Caco-2 (cell line): Measurements from ENCODE around the gene POLR2H. TPM values are rescaled to one million over a fixed set of nuclear protein-coding genes. Genes with fewer than 3 reads are reported as not detected.

Experiments
- BruUV-seq: library from RNA; stranded (reverse); fragments of 400-500 nt; replicated peaks from 2 replicates; lab custom pipeline; 2021; lab: Mats Ljungman, UMichigan
- CTCF ChIA-PET: fragments of 300-600 bp; sonication (Branson Sonifier 250); formaldehyde crosslinking; loops from one replicate; lab custom pipeline; 2022; ENCODE audit warnings: antibody characterized with exemption; lab: Charles Lee
- POLR2A ChIA-PET: fragments of 300-600 bp; sonication (Branson Sonifier 250); formaldehyde crosslinking; loops from one replicate; lab custom pipeline; 2022; ENCODE audit warnings: antibody characterized with exemption; lab: Charles Lee
- DNase-seq, 2 experiments: peaks; one replicate each; pipeline versions ENCODE4 v3.0.0 to v3.0.0-alpha.2; 2020 to 2022
- H3K27me3 ChIP-seq: replicated peaks from 2 replicates; pipeline ENCODE4 v1.6.0; 2011; ENCODE audit warnings: low read length; ENCODE audit not compliant: control insufficient read depth, insufficient read depth
- H3K36me3 ChIP-seq: 2 replicates; pipeline ENCODE4 v1.5.1; 2011; ENCODE audit warnings: low read length; ENCODE audit not compliant: control insufficient read depth, insufficient read depth
- H3K4me1 ChIP-seq: fragments of 250-450 bp; sonication (Bioruptor Pico); 2 replicates; pipeline ENCODE4 v1.5.1; 2020; ENCODE audit warnings: mild to moderate bottlenecking
- H3K4me3 ChIP-seq: 2 replicates; pipeline ENCODE4 v1.5.1; 2011; ENCODE audit warnings: low read depth, mild to moderate bottlenecking, control low read depth, low read length
- H3K9me3 ChIP-seq: fragments of 250-450 bp; sonication (Bioruptor Pico); 2 replicates; pipeline ENCODE4 v1.5.1; 2020; ENCODE audit warnings: mild to moderate bottlenecking, moderate library complexity
- H3K27ac Mint-ChIP-seq: one replicate; pipeline ENCODE4 v1.8.0; 2022; ENCODE audit warnings: mixed read lengths; ENCODE audit not compliant: unreplicated experiment
- H3K27me3 Mint-ChIP-seq: one replicate; pipeline ENCODE4 v1.8.0; 2022; ENCODE audit warnings: mixed read lengths; ENCODE audit not compliant: insufficient read depth, unreplicated experiment
- H3K36me3 Mint-ChIP-seq: one replicate; pipeline ENCODE4 v1.8.0; 2022; ENCODE audit warnings: mild to moderate bottlenecking, mixed read lengths; ENCODE audit not compliant: insufficient read depth, unreplicated experiment
- H3K4me1 Mint-ChIP-seq: one replicate; pipeline ENCODE4 v1.8.0; 2022; ENCODE audit warnings: low read depth, mixed read lengths; ENCODE audit not compliant: unreplicated experiment
- H3K4me3 Mint-ChIP-seq: one replicate; pipeline ENCODE4 v1.8.0; 2022; ENCODE audit warnings: mild to moderate bottlenecking, moderate library complexity, mixed read lengths; ENCODE audit not compliant: unreplicated experiment
- H3K9me3 Mint-ChIP-seq: one replicate; pipeline ENCODE4 v1.8.0; 2022; ENCODE audit warnings: mixed read lengths; ENCODE audit not compliant: unreplicated experiment
- intact Hi-C: fragments of 100-400 bp; cut with micrococcal nuclease; formaldehyde crosslinking; loops from one replicate; pipeline ENCODE4 v1.10.0; 2022; ENCODE audit not compliant: unreplicated experiment
- total RNA-seq: library from RNA; stranded (reverse); gene quantifications from 2 replicates; pipeline ENCODE4 v1.2.3, GENCODE V29; 2022
- TF ChIP-seq, protein P1 (sequence below), 2 experiments: fragments of 200-600 bp in 1 of 2; IDR thresholded peaks; 1 replicate in 1 of 2; 2 replicates in 1 of 2; pipeline versions ENCODE4 v1.5.1 to v1.8.0; 2011 to 2022; ENCODE audit warnings: antibody characterized with exemption in 1 of 2, control low read depth in 1 of 2, inconsistent platforms in 1 of 2, low read depth in 1 of 2, low read length in 1 of 2, mild to moderate bottlenecking in 1 of 2, moderate library complexity in 1 of 2; ENCODE audit not compliant: insufficient read depth in 1 of 2, severe bottlenecking in 1 of 2, unreplicated experiment in 1 of 2

POLR2H gene
- total RNA-seq, 1 experiment from 2014 or later = 101 TPM

DNA sequence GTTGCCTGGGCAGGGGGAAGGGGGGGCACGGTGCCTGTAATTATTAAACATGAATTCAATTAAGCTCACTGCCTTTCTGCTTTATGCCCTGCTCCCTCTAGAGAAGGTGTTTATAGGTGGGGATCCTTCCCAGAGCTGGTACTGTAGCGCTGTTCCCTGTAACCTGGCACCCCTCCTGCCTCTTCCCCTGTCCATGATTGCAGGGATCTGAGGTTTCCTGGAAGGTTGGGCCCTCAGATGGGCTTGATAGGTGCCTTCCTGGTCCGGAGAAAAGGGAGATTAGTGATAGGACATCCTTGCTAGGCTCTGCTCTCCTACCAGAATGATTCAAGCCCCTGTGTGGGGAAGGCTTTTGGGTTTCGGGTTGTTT lies 26.2 kb upstream of the POLR2H start:
- TF ChIP-seq, protein P1, sequence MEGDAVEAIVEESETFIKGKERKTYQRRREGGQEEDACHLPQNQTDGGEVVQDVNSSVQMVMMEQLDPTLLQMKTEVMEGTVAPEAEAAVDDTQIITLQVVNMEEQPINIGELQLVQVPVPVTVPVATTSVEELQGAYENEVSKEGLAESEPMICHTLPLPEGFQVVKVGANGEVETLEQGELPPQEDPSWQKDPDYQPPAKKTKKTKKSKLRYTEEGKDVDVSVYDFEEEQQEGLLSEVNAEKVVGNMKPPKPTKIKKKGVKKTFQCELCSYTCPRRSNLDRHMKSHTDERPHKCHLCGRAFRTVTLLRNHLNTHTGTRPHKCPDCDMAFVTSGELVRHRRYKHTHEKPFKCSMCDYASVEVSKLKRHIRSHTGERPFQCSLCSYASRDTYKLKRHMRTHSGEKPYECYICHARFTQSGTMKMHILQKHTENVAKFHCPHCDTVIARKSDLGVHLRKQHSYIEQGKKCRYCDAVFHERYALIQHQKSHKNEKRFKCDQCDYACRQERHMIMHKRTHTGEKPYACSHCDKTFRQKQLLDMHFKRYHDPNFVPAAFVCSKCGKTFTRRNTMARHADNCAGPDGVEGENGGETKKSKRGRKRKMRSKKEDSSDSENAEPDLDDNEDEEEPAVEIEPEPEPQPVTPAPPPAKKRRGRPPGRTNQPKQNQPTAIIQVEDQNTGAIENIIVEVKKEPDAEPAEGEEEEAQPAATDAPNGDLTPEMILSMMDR (IDR thresholded peaks at IDR 0.05; ENCODE audit: insufficient read depth in 1 of 2, low read depth in 1 of 2, low read length in 1 of 2, severe bottlenecking in 1 of 2, unreplicated experiment in 1 of 2) = no peak
- Mint-ChIP-seq H3K36me3 (peaks cover 86% of the 10 kb centered on the region), H3K4me3 (peak overlapping the region; percentile 77), H3K27me3 (no peaks in the 10 kb centered on the region), H3K9me3 (no peaks in the 10 kb centered on the region), H3K27ac (peak overlapping the region; percentile 53), H3K4me1 (no peaks in the 10 kb centered on the region)
- H3K4me1 ChIP-seq = no peaks in the 10 kb centered on the region
- ChIA-PET CTCF (interaction anchor here (1.0 kb wide), 1 partner anchor 10 kb away, joined by 3 read pairs; no protein-coding TSS in a partner anchor), POLR2A (no interaction called here)
- H3K9me3 ChIP-seq = no peaks in the 10 kb centered on the region
- no peak for DNase-seq
- H3K4me3 ChIP-seq = peak overlapping the region; percentile 23
- H3K27me3 ChIP-seq = no peaks in the 10 kb centered on the region
- H3K36me3 ChIP-seq = peaks cover 6% of the 10 kb centered on the region
- BruUV-seq = no TSS peak
- intact Hi-C loops = no loop called here

DNA sequence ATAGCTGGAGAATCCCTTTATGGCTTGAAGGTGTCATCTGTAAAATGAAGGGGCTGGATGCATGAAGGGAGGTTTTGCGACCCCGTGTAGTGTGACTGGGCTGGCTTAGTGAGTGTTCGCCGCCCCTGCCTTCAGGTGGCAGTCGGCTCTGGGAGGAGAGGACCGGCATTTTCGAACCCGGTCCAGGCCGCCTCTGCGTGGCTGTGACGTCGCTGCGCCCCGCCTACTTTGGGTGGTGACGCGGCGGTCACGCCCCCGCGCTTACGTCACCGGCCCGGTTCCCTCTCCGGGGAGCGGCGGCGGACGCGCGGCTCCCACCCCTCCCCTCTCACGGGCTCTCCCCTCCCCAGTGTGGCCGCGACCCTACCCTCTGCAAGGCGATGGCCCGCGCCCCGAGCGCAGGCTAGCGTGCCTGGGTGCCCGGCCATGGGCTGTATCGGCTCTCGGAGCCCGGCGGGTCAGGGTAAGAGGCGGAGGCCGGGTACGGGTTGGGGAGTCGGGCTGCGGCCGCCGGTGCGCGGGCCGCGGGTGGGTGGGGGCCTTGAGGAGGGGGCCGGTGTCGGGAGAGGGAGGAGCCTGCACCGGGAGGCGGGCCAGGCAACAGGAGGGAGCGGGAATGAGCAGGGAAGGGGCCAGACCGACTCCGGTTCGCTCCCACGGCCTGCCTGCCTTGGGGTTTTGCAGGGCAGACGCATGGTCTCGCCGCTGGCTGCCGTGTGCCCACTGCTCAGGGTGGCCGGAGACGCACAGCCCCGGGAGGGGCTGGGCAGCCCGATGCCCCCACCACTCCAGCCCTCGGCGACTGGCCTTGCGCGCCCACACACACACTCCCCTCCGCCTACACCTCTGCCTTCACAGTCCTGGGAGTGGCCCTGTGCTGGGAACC lies 25.6 kb upstream of the POLR2H start:
- H3K9me3 ChIP-seq = no peaks in the 10 kb centered on the region
- Mint-ChIP-seq H3K27ac (peak overlapping the region; percentile 78), H3K9me3 (no peaks in the 10 kb centered on the region), H3K4me1 (no peaks in the 10 kb centered on the region), H3K27me3 (no peaks in the 10 kb centered on the region), H3K36me3 (peaks cover 80% of the 10 kb centered on the region), H3K4me3 (peak overlapping the region; percentile 77)
- ChIA-PET CTCF (interaction anchor here (1.0 kb wide), 1 partner anchor 9 kb away, joined by 3 read pairs; no protein-coding TSS in a partner anchor), POLR2A (no interaction called here)
- DNase-seq = peak; percentile 73 to 86
- TSS peak; percentile 14 for BruUV-seq
- TF ChIP-seq, protein P1 (IDR thresholded peaks at IDR 0.05; ENCODE audit: insufficient read depth in 1 of 2, low read depth in 1 of 2, low read length in 1 of 2, severe bottlenecking in 1 of 2, unreplicated experiment in 1 of 2) = no peak
- H3K4me1 ChIP-seq = no peaks in the 10 kb centered on the region
- H3K36me3 ChIP-seq = peaks cover 6% of the 10 kb centered on the region
- intact Hi-C loops = no loop called here
- H3K4me3 ChIP-seq = peak overlapping the region; percentile 61
- no peaks in the 10 kb centered on the region for H3K27me3 ChIP-seq

DNA sequence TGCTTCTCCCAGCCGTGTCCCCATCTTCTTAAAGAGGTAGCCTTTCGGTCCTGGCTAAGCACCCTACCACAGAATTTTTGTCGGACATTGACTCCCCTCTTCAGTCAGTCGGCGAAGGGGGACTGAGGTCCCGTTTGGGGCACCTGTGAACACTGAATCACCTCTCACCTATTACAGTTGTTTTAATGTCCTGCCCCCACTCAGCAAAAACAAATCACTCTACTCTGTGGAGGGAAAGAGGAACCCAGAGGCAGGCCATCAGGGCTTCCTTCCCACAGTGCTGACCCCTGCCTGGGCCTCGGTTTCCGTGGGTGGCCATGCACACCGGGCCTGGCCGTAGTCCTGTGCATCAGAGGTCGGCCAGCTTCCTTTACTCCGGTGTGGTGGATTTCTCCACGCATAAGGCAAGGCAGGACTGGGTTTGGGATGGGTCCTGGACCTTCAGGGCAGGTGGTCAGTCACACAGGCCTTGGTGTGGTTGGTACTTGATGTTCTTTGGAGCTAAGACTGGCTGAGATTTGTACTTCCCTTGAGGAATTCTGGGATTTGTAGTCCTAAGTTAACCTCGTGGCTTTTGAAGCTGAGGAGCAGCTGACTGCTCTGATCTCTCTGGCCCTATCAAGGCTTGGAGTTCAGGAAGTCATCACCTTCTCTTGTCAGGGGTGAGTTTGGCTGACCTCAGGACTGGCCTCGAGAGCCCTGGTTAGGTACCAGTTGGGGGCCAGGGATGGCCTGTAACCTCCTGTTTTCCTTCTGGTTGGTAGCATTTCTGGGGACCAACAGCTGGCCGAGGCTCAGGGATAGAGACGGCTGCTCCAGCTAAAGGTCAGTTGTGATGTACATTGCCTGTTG lies 24.7 kb upstream of the POLR2H start:
- no TSS peak for BruUV-seq
- ChIA-PET POLR2A (interaction anchor here (0.6 kb wide), 1 partner anchor 14 kb away, joined by 5 read pairs; no protein-coding TSS in a partner anchor), CTCF (interaction anchor here (1.2 kb wide), 1 partner anchor 25 kb away, joined by 5 read pairs; no protein-coding TSS in a partner anchor)
- Histone ChIP-seq H3K9me3 (no peaks in the 10 kb centered on the region), H3K4me1 (no peaks in the 10 kb centered on the region), H3K36me3 (peaks cover 6% of the 10 kb centered on the region), H3K27me3 (no peaks in the 10 kb centered on the region), H3K4me3 (peak overlapping the region; percentile 61)
- Mint-ChIP-seq H3K4me1 (no peaks in the 10 kb centered on the region), H3K36me3 (peaks cover 71% of the 10 kb centered on the region), H3K4me3 (peak overlapping the region; percentile 77), H3K9me3 (no peaks in the 10 kb centered on the region), H3K27ac (peak overlapping the region; percentile 78), H3K27me3 (no peaks in the 10 kb centered on the region)
- no peak for DNase-seq
- TF ChIP-seq, protein P1 (IDR thresholded peaks at IDR 0.05; ENCODE audit: insufficient read depth in 1 of 2, low read depth in 1 of 2, low read length in 1 of 2, severe bottlenecking in 1 of 2, unreplicated experiment in 1 of 2) = no peak
- intact Hi-C loops = no loop called here
